CD4-positive, alpha-beta T cell treated with Interleukin-2 at 100 ng/mL for 4 hours (primary cell): ENCODE measurements around the gene DISP3.

Experiments
- DNase-seq: peaks from one replicate; pipeline ENCODE4 v3.0.0-alpha.2; 2020; ENCODE audit warnings: low spot score

Gene DISP3

GRCh38 chr1:11546456-11546855, 67.5 kb downstream of the DISP3 start:
- no peak for DNase-seq

- DNase-seq: peak; percentile 15
Observed at GRCh38 chr1:11550664-11551283, 71.8 kb downstream of the DISP3 start.

DNA sequence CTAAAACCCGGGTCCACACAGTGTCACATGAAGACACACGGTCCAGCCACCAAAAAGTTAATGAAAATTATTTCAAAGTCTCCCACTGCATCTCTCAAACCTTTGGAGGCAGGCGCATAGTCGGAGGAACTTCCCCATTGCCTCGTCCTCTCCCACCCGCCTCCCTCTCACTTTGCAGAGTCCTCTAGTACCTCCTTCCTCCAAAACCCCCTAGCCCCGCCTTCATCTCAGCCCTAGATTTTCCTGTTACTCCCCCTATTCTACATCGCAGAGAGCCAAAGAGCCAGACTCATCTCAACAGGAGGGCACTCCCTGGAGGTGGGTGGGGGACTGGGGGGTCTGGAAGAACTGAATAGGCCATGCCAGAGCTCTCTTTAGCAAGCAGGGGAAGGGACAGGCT, 79.3 kb downstream of the DISP3 start:
- DNase-seq: no peak

- DNase-seq: no peak
Observed at GRCh38 chr1:11558871-11559590, 80.1 kb downstream of the DISP3 start.

DNA sequence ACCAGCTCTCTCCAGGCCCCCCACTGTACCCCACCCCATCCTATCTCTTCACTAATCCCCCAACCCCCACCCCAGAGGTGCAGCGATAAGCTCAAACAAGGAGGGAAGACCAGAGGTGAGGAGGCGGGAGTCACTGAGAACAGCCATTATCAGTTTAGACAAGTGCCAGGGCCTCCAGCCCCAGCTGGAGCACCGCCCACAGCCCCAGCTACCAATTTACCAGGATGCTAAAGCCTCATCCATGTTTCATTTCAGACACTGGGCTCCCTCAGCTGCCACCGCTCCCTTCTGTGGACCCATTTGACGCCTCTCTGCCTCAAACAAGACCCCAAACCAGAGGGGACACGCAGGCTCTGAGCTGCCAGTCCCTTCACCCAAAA, 80.6 kb downstream of the DISP3 start:
- DNase-seq: no peak

DNA sequence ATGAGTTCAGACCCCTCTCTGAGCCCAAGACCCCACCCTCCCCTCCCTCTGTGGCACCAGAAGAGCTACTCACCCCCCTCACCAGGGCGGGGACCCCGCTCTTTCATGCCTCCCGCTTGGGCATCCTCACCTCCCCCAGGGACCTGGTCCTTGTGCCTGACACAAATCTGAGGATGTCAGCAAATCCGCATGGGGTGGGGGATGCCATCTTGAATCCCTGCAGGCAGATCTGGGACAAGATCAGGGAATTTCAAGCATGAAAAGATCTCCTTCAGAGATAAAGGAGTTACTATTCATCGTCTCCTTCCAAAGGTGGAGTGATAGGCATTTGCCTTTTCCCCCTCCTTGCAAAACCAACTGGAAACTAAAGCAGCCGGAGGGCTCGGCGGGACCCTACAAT, 81.1 kb downstream of the DISP3 start:
- DNase-seq: no peak

DNA sequence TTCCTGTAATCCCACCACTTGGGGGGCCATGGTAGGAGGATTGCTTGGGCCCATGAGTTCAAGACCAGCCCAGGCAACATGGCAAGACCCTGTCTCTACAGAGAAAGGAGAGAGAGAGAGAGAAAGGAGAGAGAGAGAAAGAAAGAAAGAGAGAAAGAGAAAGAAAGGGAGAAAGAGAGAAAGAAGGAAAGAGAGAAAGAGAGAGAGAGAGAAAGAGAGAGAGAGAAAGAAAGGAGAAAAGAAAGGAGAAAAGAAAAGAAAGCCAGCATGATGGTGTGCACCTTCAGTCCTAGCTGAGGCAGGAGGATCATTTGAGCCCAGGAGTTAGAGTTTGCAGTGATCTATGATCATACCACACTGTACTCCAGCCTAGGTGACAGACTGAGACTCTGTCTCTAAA, 82.8 kb downstream of the DISP3 start:
- DNase-seq: no peak

DNA sequence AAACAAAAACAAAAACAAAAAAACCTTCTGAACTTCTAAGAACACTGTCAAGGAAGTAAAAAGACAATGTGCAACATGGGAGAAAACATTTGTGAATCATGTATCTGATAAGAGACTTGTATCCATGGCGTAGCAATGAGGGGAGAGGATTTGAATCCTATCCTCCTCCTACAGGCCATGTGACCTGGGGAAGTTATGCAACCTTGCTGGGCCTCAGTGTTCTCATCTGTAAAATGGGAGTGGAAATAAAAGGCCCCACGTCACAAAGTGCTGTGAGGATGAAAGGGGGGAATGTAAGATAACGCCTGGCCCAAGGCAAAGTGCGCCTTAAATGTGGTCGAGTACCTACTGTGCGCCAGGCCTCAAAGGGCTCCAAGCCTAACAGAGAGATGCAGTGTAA, 83.7 kb downstream of the DISP3 start:
- no peak for DNase-seq

DNA sequence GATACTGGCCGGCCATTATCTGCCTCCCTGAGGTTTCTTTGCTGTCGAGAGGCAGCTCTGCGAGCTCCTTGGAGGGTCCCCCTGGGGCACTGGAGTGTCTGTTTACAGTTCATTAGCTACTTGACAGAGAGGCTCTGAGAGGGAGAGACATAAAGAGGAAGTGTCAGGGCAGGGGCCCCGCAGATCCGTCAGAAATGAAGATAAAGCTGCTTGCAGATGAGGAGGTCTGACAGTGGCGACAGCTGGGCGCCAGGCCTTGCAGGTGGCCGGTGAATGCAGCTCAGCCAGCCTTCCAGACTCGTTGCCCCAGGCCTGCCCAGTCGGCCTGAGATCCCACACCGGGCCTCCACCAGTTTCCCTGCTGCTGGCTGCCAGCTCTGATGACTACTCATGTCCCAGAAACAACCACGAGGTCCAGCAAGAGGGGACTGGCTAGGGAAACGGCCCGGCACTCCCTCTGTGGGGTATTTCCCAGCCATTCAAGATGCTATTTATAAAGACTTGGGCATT, 84.7 kb downstream of the DISP3 start:
- DNase-seq: no peak

DNA sequence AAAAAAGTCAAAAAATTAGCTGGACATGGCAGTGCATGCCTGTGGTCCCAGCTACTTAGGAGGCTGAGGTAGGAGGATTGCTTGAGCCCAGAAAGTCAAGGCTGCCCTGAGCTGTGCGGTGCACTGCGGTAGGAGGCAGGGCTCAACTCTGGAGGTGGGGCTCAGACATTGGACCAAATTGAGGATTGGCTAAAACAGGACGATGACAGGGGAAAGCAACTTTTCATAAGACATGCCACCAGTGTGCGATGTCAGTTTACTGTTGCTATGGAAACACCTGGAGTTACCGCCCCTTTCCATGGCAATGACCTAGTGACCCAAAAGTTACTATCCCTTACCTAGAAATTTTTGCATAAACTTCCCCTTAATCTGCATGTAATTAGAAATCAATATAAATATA, 85.3 kb downstream of the DISP3 start:
- DNase-seq: no peak

- DNase-seq: no peak
Observed at GRCh38 chr1:11566042-11566850, 87.3 kb downstream of the DISP3 start.

DNA sequence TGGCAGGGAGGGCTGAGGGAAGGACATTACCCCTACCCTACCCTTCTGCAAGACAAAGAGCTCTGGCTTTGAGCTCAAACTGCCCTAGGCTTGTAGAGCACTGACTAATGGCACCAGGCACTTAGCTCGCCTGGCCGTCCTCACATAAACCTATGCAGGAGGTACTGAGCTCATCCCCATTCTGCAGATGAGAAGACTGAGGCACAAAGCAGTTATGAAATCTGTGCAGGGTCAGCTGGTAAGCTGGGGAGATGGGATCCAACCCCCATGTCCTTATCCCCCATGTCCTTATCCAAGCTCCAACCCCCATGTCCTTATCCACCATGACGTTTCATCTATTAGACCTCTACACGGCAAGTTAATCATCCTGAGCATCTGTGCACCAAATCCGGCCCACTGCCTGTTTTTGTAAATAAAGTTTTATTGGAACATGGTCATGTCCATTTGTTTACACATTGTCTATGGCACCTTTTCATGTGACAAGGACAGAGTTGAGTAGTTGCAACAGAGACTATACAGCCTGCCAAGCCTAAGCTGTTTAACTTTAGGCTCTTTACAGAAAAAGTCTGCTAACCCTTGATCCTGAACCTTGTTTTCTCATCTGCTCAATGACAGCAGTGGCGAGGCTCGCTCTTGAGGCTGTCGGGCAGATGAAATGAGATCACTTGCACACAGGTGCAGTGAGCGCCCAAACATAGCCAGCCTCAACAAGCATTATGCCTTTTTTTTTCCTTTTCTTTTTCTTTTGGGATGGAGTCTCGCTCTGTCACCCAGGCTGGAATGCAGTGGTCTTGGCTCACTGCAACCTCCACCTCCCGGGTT, 88.5 kb downstream of the DISP3 start:
- DNase-seq: no peak

- no peak for DNase-seq
Observed at GRCh38 chr1:11568687-11569086, 89.7 kb downstream of the DISP3 start.

- no peak for DNase-seq
Observed at GRCh38 chr1:11569551-11569950, 90.6 kb downstream of the DISP3 start.

DNA sequence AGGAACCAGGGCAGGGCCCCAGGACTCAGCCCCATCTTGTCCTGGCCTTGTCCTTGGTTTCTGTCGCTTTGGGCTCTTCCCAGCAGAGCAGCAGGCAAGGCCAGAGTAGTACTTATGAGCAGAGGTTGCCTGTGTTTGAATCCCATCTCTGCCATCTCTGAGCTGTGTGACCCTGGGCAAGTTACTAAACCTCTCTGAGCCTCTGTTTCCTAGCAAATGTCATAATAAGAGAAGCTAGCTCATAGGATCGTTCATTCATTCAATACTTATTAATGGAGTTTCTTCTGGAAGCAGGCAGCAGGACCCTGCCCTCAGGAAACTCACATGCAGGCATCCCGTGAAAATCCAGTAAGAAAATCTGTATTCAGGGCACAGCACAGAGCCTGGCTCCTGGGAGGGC, 91.0 kb downstream of the DISP3 start:
- no peak for DNase-seq

GRCh38 chr1:11570821-11571380, 91.9 kb downstream of the DISP3 start:
- no peak for DNase-seq

GRCh38 chr1:11571906-11572616, 93.1 kb downstream of the DISP3 start:
- no peak for DNase-seq

DNA sequence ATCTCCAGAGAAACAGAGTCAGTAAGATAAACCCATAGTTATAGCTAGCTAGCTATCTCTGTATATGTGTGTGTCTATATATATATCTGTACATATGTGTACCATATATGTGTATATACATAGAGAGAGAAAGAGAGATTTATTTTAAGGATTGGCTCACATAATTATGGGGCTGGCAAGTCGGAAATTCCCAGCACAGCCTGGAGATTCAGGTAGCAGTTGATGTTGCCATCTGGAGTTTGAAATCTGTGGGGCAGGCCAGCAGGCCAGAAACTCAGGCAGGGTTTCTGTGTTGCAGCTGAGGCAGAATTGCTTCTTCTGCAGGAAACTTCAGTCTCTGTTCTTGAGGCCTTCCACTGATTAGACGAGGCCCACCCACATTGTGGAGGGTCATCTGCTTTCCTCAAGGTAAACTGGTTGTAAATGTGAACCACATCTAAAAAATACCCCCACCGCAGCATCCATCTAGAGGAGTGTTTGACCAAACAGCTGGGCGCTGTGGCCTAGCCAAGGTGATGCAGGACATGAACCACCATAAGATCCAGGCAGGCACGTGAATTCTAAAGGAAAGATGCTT, 94.2 kb downstream of the DISP3 start:
- no peak for DNase-seq

DNA sequence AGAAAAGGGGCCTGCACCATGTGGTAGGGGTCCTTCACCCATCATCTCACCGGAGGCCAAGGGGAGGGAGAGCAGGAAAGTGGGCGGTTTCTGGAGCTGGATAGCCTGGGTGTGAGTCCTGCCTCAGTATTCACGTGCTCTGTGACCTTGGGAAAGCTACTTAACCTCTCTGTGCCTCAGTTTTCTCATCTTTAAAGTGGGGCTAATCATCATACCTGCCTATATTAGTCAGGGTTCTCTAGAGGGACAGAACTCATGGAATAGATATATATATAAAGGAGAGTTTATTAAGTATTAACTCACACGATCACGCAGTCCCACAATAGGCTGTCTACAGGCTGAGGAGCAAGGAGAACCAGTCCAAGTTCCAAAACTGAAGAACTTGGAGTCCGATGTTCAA, 96.6 kb downstream of the DISP3 start:
- DNase-seq: no peak

GRCh38 chr1:11576109-11576875, 97.3 kb downstream of the DISP3 start:
- DNase-seq: no peak
